ENCODE results near the gene FAM227B. TPM values are rescaled to one million over a fixed set of nuclear protein-coding genes. Genes with fewer than 3 reads are reported as not detected.

FAM227B gene
- total RNA-seq, 1 experiment from 2014 or later: 3.3 TPM

GRCh38 chr15:49428409-49429095, 192.1 kb downstream of the FAM227B start:
- no peaks in the 10 kb centered on the region for H3K27me3 ChIP-seq (ENCODE audit: insufficient read depth, low read depth)
- no TSS peak for BruUV-seq (replicated peaks)
- ChIA-PET CTCF (no interaction called here), POLR2A (ENCODE audit: unreplicated experiment) (no interaction called here)
- H3K36me3 ChIP-seq (ENCODE audit: low read depth): no peaks in the 10 kb centered on the region
- H3K9me2 ChIP-seq (ENCODE audit: insufficient read depth): no peaks in the 10 kb centered on the region
- no peaks in the 10 kb centered on the region for H3F3A ChIP-seq (ENCODE audit: insufficient read depth, low read depth)
- no peaks in the 10 kb centered on the region for H3K4me1 ChIP-seq (replicated peaks; ENCODE audit: insufficient read depth)
- TF ChIP-seq EZH2 (IDR thresholded peaks at IDR 0.05; ENCODE audit: low read depth): no peak
- no peak for TF ChIP-seq CTCF (conservative IDR thresholded peaks at IDR 0.05)
- no peak overlapping the region for H3K4me2 ChIP-seq
- no peak for DNase-seq
- no peak overlapping the region for H3K4me3 ChIP-seq
- no peaks in the 10 kb centered on the region for H3K9me3 ChIP-seq (ENCODE audit: insufficient read depth, low read depth)
- H3K27ac ChIP-seq: no peak overlapping the region
- intact Hi-C loops (cut with micrococcal nuclease; ENCODE audit: unreplicated experiment): no loop called here
- no peak overlapping the region for H2AFZ ChIP-seq
- no peaks in the 10 kb centered on the region for H4K20me1 ChIP-seq (ENCODE audit: insufficient read depth)
- H3K79me2 ChIP-seq (ENCODE audit: low read depth): no peaks in the 10 kb centered on the region

GRCh38 chr15:49427372-49427771, 193.2 kb downstream of the FAM227B start:
- no peak overlapping the region for H2AFZ ChIP-seq
- ChIA-PET POLR2A (ENCODE audit: unreplicated experiment) (no interaction called here), CTCF (no interaction called here)
- no peaks in the 10 kb centered on the region for H3K9me2 ChIP-seq (ENCODE audit: insufficient read depth)
- no peaks in the 10 kb centered on the region for H3K79me2 ChIP-seq (ENCODE audit: low read depth)
- TF ChIP-seq EZH2 (IDR thresholded peaks at IDR 0.05; ENCODE audit: low read depth) (no peak), CTCF (conservative IDR thresholded peaks at IDR 0.05) (no peak)
- no peak overlapping the region for H3K4me3 ChIP-seq
- no peak overlapping the region for H3K27ac ChIP-seq
- H4K20me1 ChIP-seq (ENCODE audit: insufficient read depth): no peaks in the 10 kb centered on the region
- H3K36me3 ChIP-seq (ENCODE audit: low read depth): no peaks in the 10 kb centered on the region
- no TSS peak for BruUV-seq (replicated peaks)
- no peak for DNase-seq
- H3K27me3 ChIP-seq (ENCODE audit: insufficient read depth, low read depth): no peaks in the 10 kb centered on the region
- no peak overlapping the region for H3K4me2 ChIP-seq
- H3K4me1 ChIP-seq (replicated peaks; ENCODE audit: insufficient read depth): no peaks in the 10 kb centered on the region
- H3K9me3 ChIP-seq (ENCODE audit: insufficient read depth, low read depth): no peaks in the 10 kb centered on the region
- intact Hi-C loops (cut with micrococcal nuclease; ENCODE audit: unreplicated experiment): no loop called here
- H3F3A ChIP-seq (ENCODE audit: insufficient read depth, low read depth): no peaks in the 10 kb centered on the region

- ChIA-PET CTCF (interaction anchor here (0.6 kb wide), 1 partner anchor 1873 kb away, joined by 5 read pairs; no protein-coding TSS in a partner anchor), POLR2A (ENCODE audit: unreplicated experiment) (no interaction called here)
- H3K9me3 ChIP-seq (ENCODE audit: insufficient read depth, low read depth): 0 out of 2 replicates have a peak, but pooled peaks cover 6% of the 10 kb centered on the region
- TF ChIP-seq EZH2 (IDR thresholded peaks at IDR 0.05; ENCODE audit: low read depth) (no peak), CTCF (conservative IDR thresholded peaks at IDR 0.05) (no peak)
- no peaks in the 10 kb centered on the region for H3K36me3 ChIP-seq (ENCODE audit: low read depth)
- H3K9me2 ChIP-seq (ENCODE audit: insufficient read depth): no peaks in the 10 kb centered on the region
- no peak overlapping the region for H3K4me2 ChIP-seq
- H2AFZ ChIP-seq: no peak overlapping the region
- H3K4me3 ChIP-seq: no peak overlapping the region
- H3K27ac ChIP-seq: no peak overlapping the region
- intact Hi-C loops (cut with micrococcal nuclease; ENCODE audit: unreplicated experiment): no loop called here
- H3K27me3 ChIP-seq (ENCODE audit: insufficient read depth, low read depth): no peaks in the 10 kb centered on the region
- no peaks in the 10 kb centered on the region for H3F3A ChIP-seq (ENCODE audit: insufficient read depth, low read depth)
- DNase-seq: no peak
- H3K4me1 ChIP-seq (replicated peaks; ENCODE audit: insufficient read depth): no peaks in the 10 kb centered on the region
- no peaks in the 10 kb centered on the region for H3K79me2 ChIP-seq (ENCODE audit: low read depth)
- H4K20me1 ChIP-seq (ENCODE audit: insufficient read depth): no peaks in the 10 kb centered on the region
- no TSS peak for BruUV-seq (replicated peaks)
Observed at GRCh38 chr15:49424954-49425353, 195.7 kb downstream of the FAM227B start.

All from PC-9 (cell line).